Measurements from ENCODE around the gene SLC39A10. TPM values are rescaled to one million over a fixed set of nuclear protein-coding genes. Genes with fewer than 3 reads are reported as not detected.
"Not testable (repeated sequence)": the region's sequence is repeated elsewhere in the genome, so short reads cannot be mapped to it uniquely, and the experiment has no call there.

The SLC39A10 gene
- total RNA-seq, 2 donors from 2014 or later: 70.3 to 75.8 TPM

GRCh38 chr2:195692531-195692930, 35.5 kb downstream of the SLC39A10 start:
- H3K27me3 Mint-ChIP-seq (ENCODE audit: low read depth); ATAC-seq (replicated peaks in 1 of 2); DNase-seq; H3K27ac Mint-ChIP-seq: not testable (repeated sequence)
- Mint-ChIP-seq H3K4me1 (ENCODE audit: low read depth) (peaks cover 29% of the 10 kb centered on the region), H3K9me3 (peaks cover 11 to 12% of the 10 kb centered on the region in 2 donors), H3K4me3 (peak overlapping the region in 1 of 2 donors; percentile 50), H3K36me3 (ENCODE audit: insufficient read depth in 2 of 2) (peaks cover 27 to 38% of the 10 kb centered on the region in 2 donors)

DNA sequence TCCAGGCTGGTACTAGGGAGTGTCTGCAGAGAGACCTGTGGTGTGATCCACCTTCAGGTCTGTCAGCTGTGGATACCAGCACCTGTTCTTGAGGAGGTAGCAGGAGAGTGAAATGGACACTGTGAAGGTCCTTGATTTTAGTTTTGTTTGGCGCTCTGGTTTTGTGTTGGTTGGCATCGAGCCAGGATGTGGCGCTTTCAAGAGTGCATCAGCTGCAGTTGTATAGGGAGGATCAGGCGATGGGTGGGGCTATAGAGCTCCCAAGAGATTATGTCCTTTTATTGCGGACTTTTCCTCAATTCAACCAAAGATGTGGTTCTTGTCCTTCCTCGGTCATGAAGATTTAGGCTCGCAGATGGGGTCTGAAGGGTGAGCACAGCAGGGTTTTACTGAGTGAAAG, 37.5 kb downstream of the SLC39A10 start:
- Mint-ChIP-seq H3K4me1 (ENCODE audit: low read depth) (peaks cover 34% of the 10 kb centered on the region), H3K27ac (no peak overlapping the region), H3K4me3 (no peak overlapping the region), H3K36me3 (ENCODE audit: insufficient read depth in 2 of 2) (peaks cover 30 to 45% of the 10 kb centered on the region in 2 donors), H3K9me3 (peaks cover 15 to 17% of the 10 kb centered on the region in 2 donors), H3K27me3 (ENCODE audit: low read depth) (no peaks in the 10 kb centered on the region)
- ATAC-seq (replicated peaks in 1 of 2): no peak
- no peak for DNase-seq

DNA sequence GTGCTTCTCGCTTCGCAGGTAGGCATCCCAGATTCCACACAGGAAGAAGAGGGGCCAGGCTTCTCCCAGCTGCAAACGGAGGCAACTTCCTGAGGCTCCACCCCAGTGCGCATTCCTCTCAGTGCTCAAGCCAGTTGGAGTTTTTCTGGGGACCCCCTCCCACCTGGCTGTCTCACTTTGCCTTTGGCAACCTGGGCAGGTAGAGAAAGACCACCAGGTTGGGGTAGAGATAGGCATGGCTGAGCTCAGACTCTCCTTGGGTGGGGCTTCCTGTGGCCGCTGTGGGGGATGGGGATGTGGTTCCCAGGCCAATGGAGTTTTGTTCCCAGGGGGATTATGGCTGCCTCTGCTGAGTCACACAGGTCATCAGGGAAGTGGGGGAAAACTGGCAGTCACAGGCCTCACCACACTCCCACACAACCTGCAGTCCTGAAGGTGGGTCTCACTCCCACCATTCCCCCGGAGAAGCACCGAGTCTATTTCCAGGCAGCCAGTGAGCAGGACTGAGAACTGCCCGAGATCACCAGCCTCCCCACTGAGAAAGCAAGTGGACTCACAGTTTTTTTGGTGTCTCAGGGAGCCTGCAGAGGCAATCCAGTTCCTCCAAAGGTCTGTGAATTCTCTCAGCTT, 38.1 kb downstream of the SLC39A10 start:
- Mint-ChIP-seq H3K4me3 (no peak overlapping the region), H3K36me3 (ENCODE audit: insufficient read depth in 2 of 2) (peaks cover 33 to 48% of the 10 kb centered on the region in 2 donors), H3K27me3 (ENCODE audit: low read depth) (no peaks in the 10 kb centered on the region), H3K4me1 (ENCODE audit: low read depth) (peaks cover 34% of the 10 kb centered on the region), H3K9me3 (peaks cover 20% of the 10 kb centered on the region in 2 donors), H3K27ac (no peak overlapping the region)
- no peak for DNase-seq
- ATAC-seq (replicated peaks in 1 of 2): no peak

GRCh38 chr2:195696012-195696411, 39.0 kb downstream of the SLC39A10 start:
- Mint-ChIP-seq H3K4me1 (ENCODE audit: low read depth) (peaks cover 33% of the 10 kb centered on the region), H3K9me3 (peaks cover 23 to 27% of the 10 kb centered on the region in 2 donors), H3K4me3 (no peak overlapping the region), H3K27me3 (ENCODE audit: low read depth) (no peaks in the 10 kb centered on the region), H3K27ac (no peak overlapping the region), H3K36me3 (ENCODE audit: insufficient read depth in 2 of 2) (peaks cover 35 to 47% of the 10 kb centered on the region in 2 donors)
- no peak for ATAC-seq (replicated peaks in 1 of 2)
- DNase-seq: no peak

DNA sequence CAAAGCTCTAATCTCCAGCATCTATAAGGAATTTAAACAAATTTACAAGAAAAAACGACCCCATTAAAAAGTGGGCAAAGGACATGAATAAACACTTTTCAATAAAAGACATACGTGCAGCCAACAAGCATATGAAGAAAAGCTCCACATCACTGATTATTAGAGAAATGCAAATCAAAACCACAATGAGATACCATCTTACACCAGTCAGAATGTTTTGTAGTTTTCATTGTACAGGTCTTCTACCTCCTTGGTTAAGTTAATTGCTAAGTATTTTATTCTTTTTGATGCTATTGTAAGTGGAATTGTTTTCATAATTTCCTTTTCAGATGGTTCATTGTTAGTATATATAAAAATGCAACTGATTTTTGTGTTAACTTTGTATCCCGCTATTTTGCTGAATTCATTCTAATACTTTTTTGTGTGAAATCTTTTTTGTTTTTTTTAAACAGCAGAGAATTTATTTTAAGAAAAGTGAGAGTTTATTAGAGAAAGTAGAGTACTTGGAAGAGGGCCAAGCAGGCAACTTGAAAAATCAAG, 40.7 kb downstream of the SLC39A10 start:
- Mint-ChIP-seq H3K9me3 (peaks cover 14 to 22% of the 10 kb centered on the region in 2 donors), H3K4me3 (no peak overlapping the region), H3K27ac (no peak overlapping the region), H3K27me3 (ENCODE audit: low read depth) (no peaks in the 10 kb centered on the region), H3K36me3 (ENCODE audit: insufficient read depth in 2 of 2) (peaks cover 28 to 40% of the 10 kb centered on the region in 2 donors), H3K4me1 (ENCODE audit: low read depth) (peaks cover 15% of the 10 kb centered on the region)
- no peak for DNase-seq
- no peak for ATAC-seq (replicated peaks in 1 of 2)

GRCh38 chr2:195700480-195700879, 43.5 kb downstream of the SLC39A10 start:
- Mint-ChIP-seq H3K4me3 (no peak overlapping the region), H3K9me3 (peaks cover 11 to 18% of the 10 kb centered on the region in 2 donors), H3K27ac (no peak overlapping the region), H3K36me3 (ENCODE audit: insufficient read depth in 2 of 2) (peaks cover 18 to 27% of the 10 kb centered on the region in 2 donors), H3K4me1 (ENCODE audit: low read depth) (peaks cover 5% of the 10 kb centered on the region), H3K27me3 (ENCODE audit: low read depth) (no peaks in the 10 kb centered on the region)
- no peak for ATAC-seq (replicated peaks in 1 of 2)
- no peak for DNase-seq

GRCh38 chr2:195706161-195706900, 49.3 kb downstream of the SLC39A10 start:
- peaks cover 2 to 10% of the 10 kb centered on the region in 2 donors for H3K36me3 Mint-ChIP-seq (ENCODE audit: insufficient read depth in 2 of 2)
- no peaks in the 10 kb centered on the region for H3K9me3 Mint-ChIP-seq
- H3K4me3 Mint-ChIP-seq: no peak overlapping the region
- H3K27me3 Mint-ChIP-seq (ENCODE audit: low read depth): no peaks in the 10 kb centered on the region
- no peaks in the 10 kb centered on the region for H3K4me1 Mint-ChIP-seq (ENCODE audit: low read depth)
- DNase-seq: no peak
- ATAC-seq (replicated peaks in 1 of 2): no peak
- H3K27ac Mint-ChIP-seq: no peak overlapping the region

DNA sequence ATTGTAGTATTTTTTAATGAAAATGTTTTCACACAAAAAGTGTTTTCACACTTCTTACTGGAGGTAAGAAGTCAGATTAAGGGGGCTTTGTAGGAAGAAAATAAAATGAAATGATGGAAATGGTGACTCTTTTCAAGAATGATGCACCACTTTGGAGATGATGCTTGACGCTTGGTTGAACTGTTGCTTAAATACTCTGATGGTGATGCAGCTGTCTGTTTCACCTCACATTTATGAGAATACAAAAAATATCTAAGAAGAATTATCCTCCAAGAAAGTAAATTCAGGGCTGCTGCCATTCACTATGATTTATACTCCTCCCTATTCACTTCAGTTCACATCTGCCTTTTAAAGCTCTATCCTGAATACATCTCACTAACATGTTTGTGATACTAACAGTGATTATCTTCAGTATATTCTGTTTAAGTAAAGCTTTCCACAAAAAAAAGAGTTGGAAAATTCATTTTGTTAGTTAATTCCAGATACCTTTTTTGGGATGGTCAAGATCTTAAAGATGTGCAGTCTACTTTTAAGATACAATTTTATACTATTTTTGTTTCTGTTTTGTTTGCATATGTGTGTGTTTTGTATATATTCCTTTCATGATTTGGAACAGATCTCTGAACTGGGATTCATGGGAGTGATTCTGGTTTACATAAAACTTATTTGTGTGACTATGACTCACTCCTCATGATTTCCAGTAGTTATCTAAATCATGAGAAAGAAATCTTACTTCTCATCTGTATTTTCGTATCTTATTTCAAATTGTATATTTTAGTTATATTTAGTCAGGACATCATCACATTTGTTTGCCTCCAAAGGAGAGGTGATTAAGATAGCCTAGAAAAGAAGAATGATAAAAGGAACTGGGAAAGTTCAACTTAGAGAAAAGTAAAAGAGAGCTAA, 53.1 kb downstream of the SLC39A10 start:
- no peak overlapping the region for H3K4me3 Mint-ChIP-seq
- no peak for ATAC-seq (replicated peaks in 1 of 2)
- H3K27me3 Mint-ChIP-seq (ENCODE audit: low read depth): no peaks in the 10 kb centered on the region
- H3K9me3 Mint-ChIP-seq: no peaks in the 10 kb centered on the region
- H3K36me3 Mint-ChIP-seq (ENCODE audit: insufficient read depth in 2 of 2): peaks cover 2 to 19% of the 10 kb centered on the region in 2 donors
- no peak for DNase-seq
- no peaks in the 10 kb centered on the region for H3K4me1 Mint-ChIP-seq (ENCODE audit: low read depth)
- no peak overlapping the region for H3K27ac Mint-ChIP-seq

GRCh38 chr2:195711478-195711877, 54.5 kb downstream of the SLC39A10 start:
- H3K27me3 Mint-ChIP-seq (ENCODE audit: low read depth): no peaks in the 10 kb centered on the region
- H3K4me3 Mint-ChIP-seq: no peak overlapping the region
- H3K27ac Mint-ChIP-seq: no peak overlapping the region
- no peak for DNase-seq
- peaks cover 2 to 23% of the 10 kb centered on the region in 2 donors for H3K36me3 Mint-ChIP-seq (ENCODE audit: insufficient read depth in 2 of 2)
- no peaks in the 10 kb centered on the region for H3K4me1 Mint-ChIP-seq (ENCODE audit: low read depth)
- no peaks in the 10 kb centered on the region for H3K9me3 Mint-ChIP-seq
- ATAC-seq (replicated peaks in 1 of 2): no peak

DNA sequence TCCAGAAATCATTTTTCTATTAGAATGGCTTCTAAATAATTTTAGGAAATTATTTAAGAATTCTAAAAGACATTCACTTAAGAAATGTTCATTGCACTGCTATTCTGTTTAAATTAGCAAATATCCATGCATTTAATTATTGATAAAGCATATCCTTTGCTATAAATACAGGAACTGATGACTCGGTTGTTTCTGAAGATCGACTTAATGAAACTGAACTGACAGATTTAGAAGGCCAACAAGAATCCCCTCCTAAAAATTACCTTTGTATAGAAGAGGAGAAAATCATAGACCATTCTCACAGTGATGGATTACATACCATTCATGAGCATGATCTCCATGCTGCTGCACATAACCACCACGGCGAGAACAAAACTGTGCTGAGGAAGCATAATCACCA, 59.4 kb downstream of the SLC39A10 start:
- Mint-ChIP-seq H3K27me3 (ENCODE audit: low read depth) (no peaks in the 10 kb centered on the region), H3K36me3 (ENCODE audit: insufficient read depth in 2 of 2) (peaks cover 3 to 33% of the 10 kb centered on the region in 2 donors), H3K4me1 (ENCODE audit: low read depth) (peaks cover 7% of the 10 kb centered on the region), H3K9me3 (no peaks in the 10 kb centered on the region), H3K27ac (no peak overlapping the region), H3K4me3 (no peak overlapping the region)
- no peak for DNase-seq
- no peak for ATAC-seq (replicated peaks in 1 of 2)

DNA sequence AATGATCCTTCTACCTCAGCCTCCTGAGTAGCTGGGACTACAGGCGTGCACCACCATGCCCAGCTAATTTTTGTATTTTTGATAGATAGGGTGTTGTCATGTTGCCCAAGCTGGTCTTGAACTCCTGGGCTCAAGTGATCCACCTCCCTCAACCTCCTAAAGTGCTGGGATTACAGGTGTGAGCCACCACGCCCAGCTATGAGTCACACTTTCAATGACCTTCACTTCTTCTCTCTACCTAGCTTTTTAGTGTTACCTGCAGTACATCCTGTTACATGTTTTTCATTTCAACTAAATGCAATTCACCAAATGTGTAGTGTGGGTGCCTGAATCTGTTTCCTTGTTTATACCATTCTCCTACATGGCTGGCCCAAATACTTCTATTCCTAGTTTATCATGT, 64.0 kb downstream of the SLC39A10 start:
- Mint-ChIP-seq H3K9me3 (no peaks in the 10 kb centered on the region), H3K4me1 (ENCODE audit: low read depth) (peaks cover 7% of the 10 kb centered on the region), H3K4me3 (no peak overlapping the region), H3K36me3 (ENCODE audit: insufficient read depth in 2 of 2) (peaks cover 3 to 22% of the 10 kb centered on the region in 2 donors), H3K27me3 (ENCODE audit: low read depth) (no peaks in the 10 kb centered on the region), H3K27ac (no peak overlapping the region)
- DNase-seq (no peak), ATAC-seq (replicated peaks in 1 of 2) (no peak)

DNA sequence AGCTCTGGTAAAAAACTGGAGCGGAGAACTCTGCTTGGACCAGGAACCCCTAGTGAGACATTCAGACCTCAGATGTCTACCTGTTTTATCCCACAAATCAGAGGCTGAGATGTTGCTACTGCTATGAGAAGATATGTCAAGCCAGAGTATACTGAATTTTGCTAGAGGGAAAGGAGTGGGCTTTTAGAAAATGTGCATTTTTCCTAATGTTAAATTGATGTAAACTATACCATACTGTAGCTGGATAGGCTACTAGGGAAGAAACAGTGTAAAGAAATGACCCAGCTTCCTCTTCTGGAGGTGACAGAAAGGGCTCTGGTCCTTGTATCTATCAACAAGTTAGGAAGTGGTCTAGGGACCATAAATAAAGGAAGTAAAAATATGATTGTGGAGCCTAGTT, 65.0 kb downstream of the SLC39A10 start:
- Mint-ChIP-seq H3K27me3 (ENCODE audit: low read depth) (no peaks in the 10 kb centered on the region), H3K9me3 (no peaks in the 10 kb centered on the region), H3K36me3 (ENCODE audit: insufficient read depth in 2 of 2) (peaks cover 3 to 15% of the 10 kb centered on the region in 2 donors), H3K4me3 (no peak overlapping the region), H3K4me1 (ENCODE audit: low read depth) (peaks cover 7% of the 10 kb centered on the region), H3K27ac (no peak overlapping the region)
- no peak for ATAC-seq (replicated peaks in 1 of 2)
- no peak for DNase-seq

GRCh38 chr2:195727106-195727505, 70.1 kb downstream of the SLC39A10 start:
- H3K4me3 Mint-ChIP-seq: no peak overlapping the region
- H3K4me1 Mint-ChIP-seq (ENCODE audit: low read depth): peaks cover 6% of the 10 kb centered on the region
- DNase-seq (no peak), ATAC-seq (replicated peaks in 1 of 2) (no peak)
- no peaks in the 10 kb centered on the region for H3K9me3 Mint-ChIP-seq
- H3K27me3 Mint-ChIP-seq (ENCODE audit: low read depth): no peaks in the 10 kb centered on the region
- H3K36me3 Mint-ChIP-seq (ENCODE audit: insufficient read depth in 2 of 2): peaks cover 14 to 28% of the 10 kb centered on the region in 2 donors
- H3K27ac Mint-ChIP-seq: no peak overlapping the region

All from activated T-cell treated with anti-CD3 and anti-CD28 coated beads, Interleukin-2, amount 50 U/mL, for 72 hours (primary cell).